ENCODE data around the gene C8B. TPM values are rescaled to one million over a fixed set of nuclear protein-coding genes. Genes with fewer than 3 reads are reported as not detected.

C8B gene
- total and polyA plus RNA-seq, 4 donors = 0.06 TPM; not detected in 3

DNA sequence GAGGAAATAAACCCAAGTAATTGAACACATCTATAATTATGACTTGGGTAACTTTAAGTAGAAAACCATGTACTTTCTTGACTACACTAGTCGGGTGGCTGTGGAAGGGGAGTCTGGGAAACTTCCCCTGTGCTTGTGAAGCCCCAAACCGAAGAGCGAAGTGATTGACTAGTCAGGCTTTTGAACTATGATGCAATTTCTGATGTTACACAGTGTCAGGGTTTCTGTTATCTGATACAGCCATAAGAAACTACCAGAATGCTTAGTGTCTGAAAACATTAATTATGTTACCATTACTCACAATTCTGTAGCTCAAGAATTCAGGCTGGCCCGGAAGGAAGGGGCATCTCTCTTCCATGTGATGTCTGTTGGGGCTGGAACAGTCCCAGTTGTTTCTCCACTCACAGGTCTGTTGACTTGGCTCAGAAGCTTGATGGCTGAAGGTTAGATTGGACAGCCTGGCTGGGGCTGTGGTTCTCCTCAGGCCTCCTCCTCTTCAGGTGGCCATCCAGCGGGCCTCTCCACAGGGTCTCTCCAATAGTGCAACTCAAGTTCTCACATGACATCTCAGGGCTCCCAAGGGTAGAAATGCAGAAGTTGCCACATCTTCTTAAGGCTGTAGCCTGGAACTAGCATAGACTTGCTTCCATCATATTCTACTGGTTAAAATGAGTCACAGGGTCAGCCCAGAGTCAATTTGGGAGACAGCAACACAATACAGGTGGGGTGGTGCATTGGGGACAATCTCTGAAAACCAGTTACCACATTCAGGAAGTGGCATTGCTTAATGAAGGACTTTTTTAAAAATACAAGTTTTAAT lies 8.3 kb upstream of the C8B start:
- H3K36me3 ChIP-seq (ENCODE audit: control insufficient read depth, insufficient read depth, low read length) = no peaks in the 10 kb centered on the region
- no peak overlapping the region for H3K27ac ChIP-seq (ENCODE audit: low read depth, low read length)
- DNase-seq (ENCODE audit: low read depth in 4 of 6, low spot score in 6 of 6) = no peak
- H3K27me3 ChIP-seq (ENCODE audit: control insufficient read depth, insufficient read depth, low read length) = no peaks in the 10 kb centered on the region
- WGBS (ENCODE audit: insufficient coverage) = 100% methylated on average over 1 of the region's 5 CpGs
- no peaks in the 10 kb centered on the region for H3K9me3 ChIP-seq (ENCODE audit: control insufficient read depth, insufficient read depth, low read length)
- no peak overlapping the region for H3K4me3 ChIP-seq (ENCODE audit: low read depth, low read length)
- no peaks in the 10 kb centered on the region for H3K4me1 ChIP-seq (ENCODE audit: control insufficient read depth, insufficient read depth, low read length)

DNA sequence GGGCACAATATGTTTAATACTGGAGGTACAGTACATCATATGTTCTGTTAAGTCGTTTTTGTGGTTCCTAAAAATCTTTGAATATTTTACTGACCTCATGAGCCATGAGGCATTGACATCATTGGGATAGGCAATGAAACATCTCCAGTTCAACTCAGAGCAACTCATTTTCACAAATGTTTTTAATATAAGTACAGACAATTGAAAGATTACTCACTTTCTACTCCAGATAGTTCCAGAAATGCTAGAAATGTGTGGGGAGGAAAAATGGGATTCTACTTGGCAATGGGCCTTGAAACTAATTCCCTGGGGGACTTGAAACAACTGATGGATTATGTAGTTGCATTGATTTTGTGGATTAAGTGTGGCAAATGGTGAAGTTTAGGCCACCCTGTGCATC lies 7.2 kb upstream of the C8B start:
- H3K36me3 ChIP-seq (ENCODE audit: control insufficient read depth, insufficient read depth, low read length) = no peaks in the 10 kb centered on the region
- no peak overlapping the region for H3K4me3 ChIP-seq (ENCODE audit: low read depth, low read length)
- no peaks in the 10 kb centered on the region for H3K4me1 ChIP-seq (ENCODE audit: control insufficient read depth, insufficient read depth, low read length)
- no peaks in the 10 kb centered on the region for H3K9me3 ChIP-seq (ENCODE audit: control insufficient read depth, insufficient read depth, low read length)
- H3K27me3 ChIP-seq (ENCODE audit: control insufficient read depth, insufficient read depth, low read length) = no peaks in the 10 kb centered on the region
- no peak overlapping the region for H3K27ac ChIP-seq (ENCODE audit: low read depth, low read length)
- no peak for DNase-seq (ENCODE audit: low read depth in 4 of 6, low spot score in 6 of 6)
- no CpG with 5 or more reads among the region's 1 CpG for WGBS (ENCODE audit: insufficient coverage)

- H3K27ac ChIP-seq (ENCODE audit: low read depth, low read length) = no peak overlapping the region
- no peak overlapping the region for H3K4me3 ChIP-seq (ENCODE audit: low read depth, low read length)
- DNase-seq (ENCODE audit: low read depth in 4 of 6, low spot score in 6 of 6) = no peak
- no peaks in the 10 kb centered on the region for H3K27me3 ChIP-seq (ENCODE audit: control insufficient read depth, insufficient read depth, low read length)
- no peaks in the 10 kb centered on the region for H3K9me3 ChIP-seq (ENCODE audit: control insufficient read depth, insufficient read depth, low read length)
- WGBS (ENCODE audit: insufficient coverage) = 88% methylated on average over 1 of the region's 1 CpG
- H3K36me3 ChIP-seq (ENCODE audit: control insufficient read depth, insufficient read depth, low read length) = no peaks in the 10 kb centered on the region
- H3K4me1 ChIP-seq (ENCODE audit: control insufficient read depth, insufficient read depth, low read length) = no peaks in the 10 kb centered on the region
These were observed 4.5 kb upstream of the C8B start for GRCh38 chr1:56970280-56970679.

DNA sequence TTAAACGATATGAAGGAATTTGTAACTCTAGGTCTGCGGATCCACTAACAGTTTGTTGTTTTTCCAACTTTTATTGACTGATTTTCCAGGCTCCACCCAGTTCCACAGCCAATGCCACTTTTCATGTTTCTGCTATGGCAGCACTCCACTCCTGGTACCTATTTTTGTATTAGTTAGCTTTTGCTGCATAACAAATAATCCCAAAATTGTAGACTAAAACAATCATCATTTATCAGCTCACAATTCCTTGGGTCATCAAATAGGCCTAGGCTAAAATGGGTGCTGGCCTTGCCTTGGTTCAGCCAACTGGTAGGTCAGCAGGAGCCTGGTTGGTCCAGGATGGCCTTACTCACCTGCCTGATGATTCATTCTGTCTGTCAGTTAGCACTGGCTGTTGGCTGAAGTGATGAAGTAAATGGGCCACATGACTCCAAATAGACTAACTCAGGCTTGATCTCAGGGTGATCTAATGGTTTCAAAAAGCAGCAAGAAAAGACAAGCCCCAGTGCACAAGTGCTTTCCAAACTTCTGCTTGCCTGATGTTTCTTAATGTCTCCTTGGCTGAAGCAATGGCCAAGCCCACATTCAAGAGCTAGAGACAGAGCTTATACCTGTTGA lies 3.2 kb upstream of the C8B start:
- no peaks in the 10 kb centered on the region for H3K9me3 ChIP-seq (ENCODE audit: control insufficient read depth, insufficient read depth, low read length)
- no CpG with 5 or more reads among the region's 2 CpGs for WGBS (ENCODE audit: insufficient coverage)
- no peak for DNase-seq (ENCODE audit: low read depth in 4 of 6, low spot score in 6 of 6)

GRCh38 chr1:56967900-56968832 lies 2.4 kb upstream of the C8B start:
- Histone ChIP-seq H3K27ac (ENCODE audit: low read depth, low read length) (no peak overlapping the region), H3K36me3 (ENCODE audit: control insufficient read depth, insufficient read depth, low read length) (no peaks in the 10 kb centered on the region), H3K9me3 (ENCODE audit: control insufficient read depth, insufficient read depth, low read length) (no peaks in the 10 kb centered on the region), H3K4me1 (ENCODE audit: control insufficient read depth, insufficient read depth, low read length) (no peaks in the 10 kb centered on the region), H3K27me3 (ENCODE audit: control insufficient read depth, insufficient read depth, low read length) (no peaks in the 10 kb centered on the region), H3K4me3 (ENCODE audit: low read depth, low read length) (no peak overlapping the region)
- no peak for DNase-seq (ENCODE audit: low read depth in 4 of 6, low spot score in 6 of 6)
- WGBS (ENCODE audit: insufficient coverage) = 40% methylated on average over 11 of the region's 15 CpGs

More for the DNA sequence above, 3.2 kb upstream of the C8B start:
- Histone ChIP-seq H3K27ac (ENCODE audit: low read depth, low read length) (no peak overlapping the region), H3K27me3 (ENCODE audit: control insufficient read depth, insufficient read depth, low read length) (no peaks in the 10 kb centered on the region), H3K4me3 (ENCODE audit: low read depth, low read length) (no peak overlapping the region), H3K4me1 (ENCODE audit: control insufficient read depth, insufficient read depth, low read length) (no peaks in the 10 kb centered on the region), H3K36me3 (ENCODE audit: control insufficient read depth, insufficient read depth, low read length) (no peaks in the 10 kb centered on the region)

- Histone ChIP-seq H3K36me3 (ENCODE audit: control insufficient read depth, insufficient read depth, low read length) (no peaks in the 10 kb centered on the region), H3K4me3 (ENCODE audit: low read depth, low read length) (no peak overlapping the region), H3K4me1 (ENCODE audit: control insufficient read depth, insufficient read depth, low read length) (no peaks in the 10 kb centered on the region), H3K27ac (ENCODE audit: low read depth, low read length) (no peak overlapping the region), H3K27me3 (ENCODE audit: control insufficient read depth, insufficient read depth, low read length) (no peaks in the 10 kb centered on the region), H3K9me3 (ENCODE audit: control insufficient read depth, insufficient read depth, low read length) (no peaks in the 10 kb centered on the region)
- WGBS (ENCODE audit: insufficient coverage) = no CpG with 5 or more reads among the region's 3 CpGs
- no peak for DNase-seq (ENCODE audit: low read depth in 4 of 6, low spot score in 6 of 6)
These were observed 1.5 kb upstream of the C8B start for GRCh38 chr1:56967355-56967754.

GRCh38 chr1:56966698-56966999 lies 834 bp upstream of the C8B start:
- H3K4me3 ChIP-seq (ENCODE audit: low read depth, low read length) = no peak overlapping the region
- H3K36me3 ChIP-seq (ENCODE audit: control insufficient read depth, insufficient read depth, low read length) = no peaks in the 10 kb centered on the region
- no peaks in the 10 kb centered on the region for H3K4me1 ChIP-seq (ENCODE audit: control insufficient read depth, insufficient read depth, low read length)
- H3K27me3 ChIP-seq (ENCODE audit: control insufficient read depth, insufficient read depth, low read length) = no peaks in the 10 kb centered on the region
- no peak overlapping the region for H3K27ac ChIP-seq (ENCODE audit: low read depth, low read length)
- no CpG with 5 or more reads among the region's 1 CpG for WGBS (ENCODE audit: insufficient coverage)
- H3K9me3 ChIP-seq (ENCODE audit: control insufficient read depth, insufficient read depth, low read length) = no peaks in the 10 kb centered on the region
- DNase-seq (ENCODE audit: low read depth in 4 of 6, low spot score in 6 of 6) = no peak

DNA sequence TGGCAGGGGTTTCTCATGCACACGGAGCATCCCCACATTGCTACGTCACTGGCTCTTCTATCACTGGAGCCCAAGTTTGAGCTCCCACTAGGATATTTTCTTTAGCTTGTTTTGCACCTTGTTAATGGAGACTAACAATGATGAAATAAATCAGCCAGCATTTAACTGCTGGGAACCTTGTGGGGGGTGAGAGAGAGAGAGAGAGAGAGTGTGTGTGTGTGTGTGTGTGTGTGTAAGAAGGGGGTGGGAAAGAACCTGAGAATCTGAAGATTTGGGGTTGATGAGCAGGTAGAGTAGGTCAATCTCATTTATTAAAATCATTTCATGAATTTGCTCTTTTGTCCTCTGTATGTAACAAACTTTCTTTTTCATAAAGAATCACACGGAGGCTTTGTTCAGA lies 624 bp downstream of the C8B start:
- Histone ChIP-seq H3K9me3 (ENCODE audit: control insufficient read depth, insufficient read depth, low read length) (no peaks in the 10 kb centered on the region), H3K4me3 (ENCODE audit: low read depth, low read length) (no peak overlapping the region), H3K4me1 (ENCODE audit: control insufficient read depth, insufficient read depth, low read length) (no peaks in the 10 kb centered on the region), H3K27ac (ENCODE audit: low read depth, low read length) (no peak overlapping the region), H3K36me3 (ENCODE audit: control insufficient read depth, insufficient read depth, low read length) (no peaks in the 10 kb centered on the region), H3K27me3 (ENCODE audit: control insufficient read depth, insufficient read depth, low read length) (no peaks in the 10 kb centered on the region)
- WGBS (ENCODE audit: insufficient coverage) = no CpG with 5 or more reads among the region's 3 CpGs
- DNase-seq (ENCODE audit: low read depth in 4 of 6, low spot score in 6 of 6) = no peak

GRCh38 chr1:56964349-56965017 lies 1.3 kb downstream of the C8B start:
- Histone ChIP-seq H3K27me3 (ENCODE audit: control insufficient read depth, insufficient read depth, low read length) (no peaks in the 10 kb centered on the region), H3K36me3 (ENCODE audit: control insufficient read depth, insufficient read depth, low read length) (no peaks in the 10 kb centered on the region), H3K4me3 (ENCODE audit: low read depth, low read length) (no peak overlapping the region), H3K9me3 (ENCODE audit: control insufficient read depth, insufficient read depth, low read length) (no peaks in the 10 kb centered on the region), H3K4me1 (ENCODE audit: control insufficient read depth, insufficient read depth, low read length) (no peaks in the 10 kb centered on the region), H3K27ac (ENCODE audit: low read depth, low read length) (no peak overlapping the region)
- WGBS (ENCODE audit: insufficient coverage) = 86% methylated on average over 6 of the region's 9 CpGs
- DNase-seq (ENCODE audit: low read depth in 4 of 6, low spot score in 6 of 6) = peak in 2 of 6 donors; percentile 31 to 53

All from spinal cord (tissue), 10 donors.